GM23338 (cell line): ENCODE data around the gene KAZN.

Source experiments
- CTCF ChIP-seq, 2 experiments: fragments of 200-600 bp in 1 of 2; sonication (generic) in 1 of 2; conservative IDR thresholded peaks; 2 replicates each; pipeline versions ENCODE4 v1.5.1 to v1.6.1; 2016 to 2017; ENCODE audit warnings: antibody characterized with exemption in 2 of 2, low read depth in 2 of 2, mild to moderate bottlenecking in 2 of 2, moderate library complexity in 1 of 2
- EZH2 ChIP-seq: fragments of 200-600 bp; sonication (generic); IDR thresholded peaks from one replicate; pipeline ENCODE4 v1.8.0; 2017; ENCODE audit warnings: antibody characterized with exemption, mild to moderate bottlenecking, low read depth; ENCODE audit not compliant: unreplicated experiment
- JUNB ChIP-seq: IDR thresholded peaks from one replicate; pipeline ENCODE4 v1.6.1; 2016; ENCODE audit warnings: antibody characterized with exemption; ENCODE audit not compliant: unreplicated experiment
- POLR2AphosphoS5 ChIP-seq: IDR thresholded peaks from 2 replicates; pipeline ENCODE4 v1.6.1; 2016; ENCODE audit warnings: antibody characterized with exemption, low read depth
- ZNF114 ChIP-seq: fragments of 250-450 bp; sonication (Bioruptor Pico); IDR thresholded peaks from 2 replicates; pipeline ENCODE4 v1.5.0; 2020; ENCODE audit warnings: mild to moderate bottlenecking, moderate library complexity
- TF ChIP-seq, protein P1 (sequence below): IDR thresholded peaks from one replicate; pipeline ENCODE4 v1.6.1; 2018; ENCODE audit warnings: antibody characterized with exemption; ENCODE audit not compliant: unreplicated experiment

DNA sequence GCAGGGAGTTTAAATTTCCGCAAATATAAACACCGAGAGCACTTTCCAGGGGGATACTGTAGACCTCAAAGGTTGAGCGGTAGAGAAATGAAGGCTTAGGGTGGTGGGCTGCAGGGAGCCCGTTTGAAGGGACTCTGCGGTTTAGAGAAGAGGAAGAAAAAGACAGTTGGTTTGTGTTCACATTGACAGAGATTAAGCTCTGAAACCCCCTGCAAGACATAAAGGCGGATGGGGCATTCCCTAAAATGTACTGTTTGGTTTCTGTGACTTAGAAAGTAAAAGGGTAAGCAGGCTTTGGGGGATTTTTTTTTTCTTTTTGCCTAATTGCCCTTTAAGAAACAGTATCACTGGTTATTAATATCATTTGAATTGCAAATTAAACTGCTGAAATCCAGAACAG is 1.3 kb downstream of the KAZN start:
- TF ChIP-seq JUNB (no peak), CTCF (conservative IDR thresholded peaks at IDR 0.05; ENCODE audit: low read depth in 2 of 2) (no peak), POLR2AphosphoS5 (no peak), EZH2 (peak; percentile 34), ZNF114 (CRISPR knock-in tag) (no peak)
- TF ChIP-seq, protein P1, sequence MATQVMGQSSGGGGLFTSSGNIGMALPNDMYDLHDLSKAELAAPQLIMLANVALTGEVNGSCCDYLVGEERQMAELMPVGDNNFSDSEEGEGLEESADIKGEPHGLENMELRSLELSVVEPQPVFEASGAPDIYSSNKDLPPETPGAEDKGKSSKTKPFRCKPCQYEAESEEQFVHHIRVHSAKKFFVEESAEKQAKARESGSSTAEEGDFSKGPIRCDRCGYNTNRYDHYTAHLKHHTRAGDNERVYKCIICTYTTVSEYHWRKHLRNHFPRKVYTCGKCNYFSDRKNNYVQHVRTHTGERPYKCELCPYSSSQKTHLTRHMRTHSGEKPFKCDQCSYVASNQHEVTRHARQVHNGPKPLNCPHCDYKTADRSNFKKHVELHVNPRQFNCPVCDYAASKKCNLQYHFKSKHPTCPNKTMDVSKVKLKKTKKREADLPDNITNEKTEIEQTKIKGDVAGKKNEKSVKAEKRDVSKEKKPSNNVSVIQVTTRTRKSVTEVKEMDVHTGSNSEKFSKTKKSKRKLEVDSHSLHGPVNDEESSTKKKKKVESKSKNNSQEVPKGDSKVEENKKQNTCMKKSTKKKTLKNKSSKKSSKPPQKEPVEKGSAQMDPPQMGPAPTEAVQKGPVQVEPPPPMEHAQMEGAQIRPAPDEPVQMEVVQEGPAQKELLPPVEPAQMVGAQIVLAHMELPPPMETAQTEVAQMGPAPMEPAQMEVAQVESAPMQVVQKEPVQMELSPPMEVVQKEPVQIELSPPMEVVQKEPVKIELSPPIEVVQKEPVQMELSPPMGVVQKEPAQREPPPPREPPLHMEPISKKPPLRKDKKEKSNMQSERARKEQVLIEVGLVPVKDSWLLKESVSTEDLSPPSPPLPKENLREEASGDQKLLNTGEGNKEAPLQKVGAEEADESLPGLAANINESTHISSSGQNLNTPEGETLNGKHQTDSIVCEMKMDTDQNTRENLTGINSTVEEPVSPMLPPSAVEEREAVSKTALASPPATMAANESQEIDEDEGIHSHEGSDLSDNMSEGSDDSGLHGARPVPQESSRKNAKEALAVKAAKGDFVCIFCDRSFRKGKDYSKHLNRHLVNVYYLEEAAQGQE: no peak
